Heart right ventricle (tissue), 16 donors: ENCODE data around the gene CNPY1. TPM values are rescaled to one million over a fixed set of nuclear protein-coding genes. Genes with fewer than 3 reads are reported as not detected.

ENCODE experiments used
- ATAC-seq, 8 donors: fragments of 200-7000 bp; cut with Tn5 transposase; one replicate each; pipeline ENCODE4 v1.9.1; 2020; ENCODE audit warnings: mild to moderate bottlenecking in 8 of 8, moderate library complexity in 8 of 8, moderate number of reproducible peaks in 1 of 8
- DNase-seq, 2 donors: peaks; one replicate each; pipeline ENCODE4 v3.0.0-alpha.2; 2020
- H3K27ac ChIP-seq, 10 donors: fragments of 200-600 bp; sonication (generic) in 2 of 10; one replicate each; pipeline versions ENCODE4 v1.5.0 to v1.8.0; 2020 to 2022; ENCODE audit warnings: mild to moderate bottlenecking in 3 of 10
- H3K27me3 ChIP-seq, 7 donors: fragments of 200-600 bp; one replicate each; pipeline ENCODE4 v1.8.0; 2021 to 2022; ENCODE audit warnings: mild to moderate bottlenecking in 2 of 7
- H3K36me3 ChIP-seq, 9 donors: fragments of 200-600 bp; sonication (generic) in 1 of 9; one replicate each; pipeline versions ENCODE4 v1.5.0 to v1.8.0; 2020 to 2022; ENCODE audit warnings: mild to moderate bottlenecking in 2 of 9
- H3K4me1 ChIP-seq, 9 donors: fragments of 200-600 bp; sonication (generic) in 1 of 9; one replicate each; pipeline versions ENCODE4 v1.5.0 to v1.8.0; 2020 to 2022; ENCODE audit warnings: mild to moderate bottlenecking in 4 of 9
- H3K4me3 ChIP-seq, 10 donors: fragments of 200-600 bp; sonication (generic) in 2 of 10; one replicate each; pipeline versions ENCODE4 v1.5.0 to v1.8.0; 2020 to 2022; ENCODE audit warnings: mild to moderate bottlenecking in 7 of 10, moderate library complexity in 2 of 10
- H3K9me3 ChIP-seq, 11 donors: fragments of 200-600 bp in 10 of 11; sonication (generic) in 2 of 11; one replicate each; pipeline versions ENCODE4 v1.5.0 to v1.8.0; 2013 to 2022; ENCODE audit warnings: mild to moderate bottlenecking in 2 of 11, control low read depth in 1 of 11, moderate library complexity in 1 of 11
- WGBS, 2 donors: extraction: QIAGEN DNeasy Blood & Tissue Kit; methylation state at CpG; one replicate each; pipeline ENCODE4 v1.1.7; 2013; ENCODE audit warnings: inconsistent platforms in 1 of 2; 5-methylcytosine and 5-hydroxymethylcytosine counted together
- intact Hi-C, 10 donors: fragments of 100-400 bp; cut with DNase I; formaldehyde crosslinking; loops; one replicate each; pipeline versions ENCODE4 v1.11.1 to v1.14.2; 2022
- polyA plus RNA-seq, 2 donors: library from polyadenylated mRNA; stranded (reverse); fragments of 200-250 nt; gene quantifications; one replicate each; pipeline ENCODE4 v1.2.3, GENCODE V29; 2013
- total RNA-seq, 10 donors: library from RNA; stranded (reverse); fragmentation: NEBNext Ultra II Directional in 3 of 10; extraction: Animal tissue kit (Norgen Biotek cat#: 25700) in 3 of 10; gene quantifications; one replicate each; pipeline versions ENCODE4 v1.2.1 to v1.2.4, GENCODE V29; 2021 to 2023
- TF ChIP-seq, protein P1 (sequence below), 9 donors: fragments of 200-600 bp; sonication (generic) in 2 of 9; IDR thresholded peaks; one replicate each; pipeline versions ENCODE4 v1.5.0 to v1.8.0; 2021 to 2022; ENCODE audit warnings: antibody characterized with exemption in 9 of 9, mild to moderate bottlenecking in 5 of 9, moderate library complexity in 1 of 9
- donor health status: Arrhythmogenic right ventricular cardiomyopathy.
- donor health status: ischemic (EF 13 %, LVEDD 7.1; RV severe dilation, severe dysfunction).
- donor health status: healthy with polysubstance abuse.
- donor health status: DM: no; HTN: yes; CAD: no.
- donor health status: DM: no; HTN: no; CAD: no.
- donor health status: ischemic (EF 25% LVEDD 6.9; RV normal size, moderate dysfunction).
- donor health status: ischemic (EF 25% LVEDD 5.7; RV mildly dilated, moderate dysfunction).
- donor health status: healthy.
- donor health status: DM: yes; HTN: yes; CAD: no.
- donor health status: Ischemic cardiomyopathy.
- donor health status: ischemic (EF 35%, LVEDD 5.7; RV mildly dilated, moderate dysfunction).
- donor health status: nonischemic (EF 11% LVEDD 7.7; RV severe dilation, severe dysfunction).
- donor health status: DM: yes; HTN: yes; CAD: no.
- donor health status: PGD.
- donor health status: ischemic (EF 29% LVEDD 5.4; RV normal size, mild dysfunction).
- donor health status: nonischemic (EF 23%, LVEDD 6.1; RV moderate dilation, normal function).

CNPY1 gene
- total and polyA plus RNA-seq, 12 donors, result not detected

DNA sequence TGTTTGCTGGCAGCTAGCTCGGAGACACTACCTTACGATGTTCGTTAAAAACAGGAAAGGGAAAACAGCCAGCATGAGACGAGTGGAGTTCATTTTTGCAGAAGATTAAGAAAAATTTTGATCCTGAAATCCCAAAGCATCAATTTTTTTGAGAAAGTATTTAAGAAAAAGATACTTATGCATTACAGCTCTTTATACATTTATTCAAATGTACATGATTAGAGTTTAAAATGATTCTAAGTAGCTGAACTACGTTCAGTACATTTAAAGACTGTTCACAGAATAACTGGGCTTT lies 34.7 kb downstream of the CNPY1 start:
- Histone ChIP-seq H3K27me3 (peaks cover 26 to 100% (median 98%) of the 10 kb centered on the region in 7 donors), H3K27ac (no peak overlapping the region), H3K4me3 (no peak overlapping the region), H3K9me3 (no peaks in the 10 kb centered on the region), H3K4me1 (peaks cover 0 to 22% (median 8%) of the 10 kb centered on the region in 9 donors), H3K36me3 (no peaks in the 10 kb centered on the region)
- no peak for ATAC-seq
- TF ChIP-seq, protein P1, sequence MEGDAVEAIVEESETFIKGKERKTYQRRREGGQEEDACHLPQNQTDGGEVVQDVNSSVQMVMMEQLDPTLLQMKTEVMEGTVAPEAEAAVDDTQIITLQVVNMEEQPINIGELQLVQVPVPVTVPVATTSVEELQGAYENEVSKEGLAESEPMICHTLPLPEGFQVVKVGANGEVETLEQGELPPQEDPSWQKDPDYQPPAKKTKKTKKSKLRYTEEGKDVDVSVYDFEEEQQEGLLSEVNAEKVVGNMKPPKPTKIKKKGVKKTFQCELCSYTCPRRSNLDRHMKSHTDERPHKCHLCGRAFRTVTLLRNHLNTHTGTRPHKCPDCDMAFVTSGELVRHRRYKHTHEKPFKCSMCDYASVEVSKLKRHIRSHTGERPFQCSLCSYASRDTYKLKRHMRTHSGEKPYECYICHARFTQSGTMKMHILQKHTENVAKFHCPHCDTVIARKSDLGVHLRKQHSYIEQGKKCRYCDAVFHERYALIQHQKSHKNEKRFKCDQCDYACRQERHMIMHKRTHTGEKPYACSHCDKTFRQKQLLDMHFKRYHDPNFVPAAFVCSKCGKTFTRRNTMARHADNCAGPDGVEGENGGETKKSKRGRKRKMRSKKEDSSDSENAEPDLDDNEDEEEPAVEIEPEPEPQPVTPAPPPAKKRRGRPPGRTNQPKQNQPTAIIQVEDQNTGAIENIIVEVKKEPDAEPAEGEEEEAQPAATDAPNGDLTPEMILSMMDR (IDR thresholded peaks at IDR 0.05), result no peak
- WGBS, 2 donors, result 15 to 16% methylated on average over 5 of the region's 5 CpGs
- intact Hi-C loops, result loop anchor here in 1 of 10 donors (10.0 kb wide), 1 partner anchor 127 kb away; no protein-coding TSS in a partner anchor
- DNase-seq, result no peak

DNA sequence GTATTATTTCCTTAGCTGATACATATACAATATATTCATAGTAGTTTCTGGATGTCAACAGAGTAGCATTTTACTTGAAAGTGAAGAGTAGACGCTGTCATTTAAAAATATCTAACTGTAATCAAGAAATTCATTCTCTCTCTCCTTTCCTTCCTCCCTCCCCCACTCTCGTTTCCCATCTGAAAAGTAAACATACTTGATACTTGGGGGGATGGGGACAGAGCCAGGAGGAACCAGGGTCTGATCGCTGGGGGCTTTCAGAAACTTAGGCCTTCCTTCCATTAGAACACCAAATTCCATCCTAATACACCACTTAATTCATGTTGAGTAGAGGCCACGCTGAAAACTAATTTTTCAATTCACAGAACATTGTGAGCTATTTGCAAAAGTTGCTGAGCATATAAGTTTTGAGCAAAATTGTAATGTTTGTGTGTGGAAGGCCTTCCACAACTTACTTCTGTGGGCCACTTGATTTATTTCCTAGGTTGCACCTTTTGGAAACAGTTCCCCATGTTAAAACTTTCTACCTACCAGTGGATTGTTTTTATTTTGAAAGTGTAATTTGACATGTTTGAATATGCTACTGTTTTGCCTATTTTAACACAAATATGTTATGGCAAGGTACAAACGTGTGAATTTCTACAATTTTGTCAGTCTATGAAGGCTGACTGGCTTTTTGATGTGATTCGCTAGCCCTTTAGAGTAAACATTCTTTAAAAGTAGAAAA lies 35.2 kb downstream of the CNPY1 start:
- no peak overlapping the region for H3K27ac ChIP-seq
- H3K4me3 ChIP-seq, result no peak overlapping the region
- peaks cover 0 to 22% (median 8%) of the 10 kb centered on the region in 9 donors for H3K4me1 ChIP-seq
- DNase-seq (no peak), ATAC-seq (no peak)
- 5 to 6% methylated on average over 6 of the region's 6 CpGs for WGBS, 2 donors
- peaks cover 28 to 100% (median 98%) of the 10 kb centered on the region in 7 donors for H3K27me3 ChIP-seq
- intact Hi-C loops, result loop anchor here in 1 of 10 donors (10.0 kb wide), 1 partner anchor 126 kb away; no protein-coding TSS in a partner anchor
- no peaks in the 10 kb centered on the region for H3K9me3 ChIP-seq
- TF ChIP-seq, protein P1 (IDR thresholded peaks at IDR 0.05), result no peak
- no peaks in the 10 kb centered on the region for H3K36me3 ChIP-seq

DNA sequence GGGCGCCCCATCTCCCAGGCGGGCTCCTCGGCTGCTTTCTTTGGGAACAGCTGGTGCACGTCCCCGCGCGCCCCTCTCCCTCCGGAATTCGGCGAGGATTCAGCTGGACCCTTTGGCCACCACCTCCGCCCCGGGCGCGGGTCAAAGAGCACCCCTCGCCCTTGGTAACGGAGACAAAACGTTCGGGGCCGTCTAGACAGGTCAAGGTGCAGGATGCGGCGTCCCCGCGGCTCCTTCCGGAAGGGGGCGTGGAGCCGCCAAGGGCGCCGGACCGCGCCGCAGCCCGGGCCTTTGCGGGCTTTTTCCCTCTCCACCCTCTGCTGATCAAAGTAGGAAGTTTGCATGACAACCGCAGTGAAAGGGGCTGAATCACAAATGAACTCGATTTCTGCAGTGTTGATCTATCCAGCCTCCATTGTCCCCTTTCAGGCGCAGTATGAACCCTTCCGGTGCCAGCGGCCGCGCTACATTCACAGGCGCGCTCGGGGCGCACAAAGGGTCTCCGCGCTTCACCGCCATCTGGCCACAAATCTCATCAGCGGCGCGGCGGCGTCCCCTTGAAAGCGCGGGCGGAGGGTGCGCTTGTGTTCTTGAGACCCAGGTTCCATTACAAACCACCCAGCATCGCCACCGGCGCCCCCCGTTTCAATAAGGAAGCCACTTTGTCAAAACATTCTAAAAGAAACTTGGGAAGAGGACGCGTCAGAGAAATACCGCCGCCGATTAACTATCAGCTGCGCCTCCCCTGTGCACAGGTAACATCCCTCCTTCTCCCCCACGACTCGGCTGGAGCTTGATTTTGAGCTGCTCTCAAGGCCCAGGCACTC lies 36.4 kb downstream of the CNPY1 start:
- TF ChIP-seq, protein P1 (IDR thresholded peaks at IDR 0.05), result no peak
- 1 to 2% methylated on average over 67 to 68 of the region's 68 CpGs for WGBS, 2 donors
- no peaks in the 10 kb centered on the region for H3K9me3 ChIP-seq
- peaks cover 0 to 22% (median 8%) of the 10 kb centered on the region in 9 donors for H3K4me1 ChIP-seq
- peaks cover 33 to 100% (median 99%) of the 10 kb centered on the region in 7 donors for H3K27me3 ChIP-seq
- intact Hi-C loops, result loop anchor here in 1 of 10 donors (10.0 kb wide), 1 partner anchor 125 kb away; no protein-coding TSS in a partner anchor
- H3K27ac ChIP-seq, result no peak overlapping the region
- no peak for ATAC-seq
- no peak for DNase-seq
- peak overlapping the region in 5 of 10 donors; percentile 6 to 26 (median 20) for H3K4me3 ChIP-seq
- H3K36me3 ChIP-seq, result no peaks in the 10 kb centered on the region

DNA sequence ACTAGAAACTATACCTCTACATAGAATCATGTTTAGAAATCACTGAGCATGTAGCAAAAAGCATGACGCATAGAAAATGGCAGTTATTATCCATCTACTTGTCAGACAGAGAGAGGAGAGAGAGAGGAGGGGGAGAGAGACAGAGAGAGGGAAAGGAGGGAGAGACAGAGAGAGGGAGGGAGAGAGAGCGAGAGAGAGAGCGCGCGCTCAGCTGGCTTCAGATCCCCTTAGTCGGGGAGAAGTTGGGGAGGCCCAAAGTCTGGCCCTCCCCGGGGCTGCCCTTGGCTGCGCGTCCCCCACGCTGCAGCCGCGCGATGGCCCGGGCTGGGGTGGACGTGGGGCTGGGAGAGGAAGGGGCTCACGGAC lies 37.0 kb downstream of the CNPY1 start:
- TF ChIP-seq, protein P1 (IDR thresholded peaks at IDR 0.05), result no peak
- intact Hi-C loops, result no loop called here
- DNase-seq, result no peak

More for the DNA sequence above, 37.0 kb downstream of the CNPY1 start:
- Histone ChIP-seq H3K27ac (no peak overlapping the region), H3K4me1 (peaks cover 0 to 22% (median 8%) of the 10 kb centered on the region in 9 donors), H3K9me3 (no peaks in the 10 kb centered on the region), H3K4me3 (peak overlapping the region in 3 of 10 donors; percentile 6 to 23 (median 20)), H3K27me3 (peaks cover 33 to 100% (median 99%) of the 10 kb centered on the region in 7 donors), H3K36me3 (no peaks in the 10 kb centered on the region)
- WGBS, 2 donors, result 2 to 3% methylated on average over 14 to 16 of the region's 16 CpGs
- ATAC-seq, result no peak
